Fibroblast of skin of right quadriceps (primary cell): ENCODE data around the gene DLST.

Experiments used
- DNase-seq: peaks from one replicate; pipeline ENCODE4 v3.0.0-alpha.2; 2013

Gene DLST

GRCh38 chr14:74897642-74898041, 15.9 kb downstream of the DLST start:
- no peak for DNase-seq

- DNase-seq, result no peak
These were observed 16.4 kb downstream of the DLST start for GRCh38 chr14:74898083-74898482.

- DNase-seq, result no peak
These were observed 17.0 kb downstream of the DLST start for GRCh38 chr14:74898694-74899093.

GRCh38 chr14:74902941-74903705, 21.4 kb downstream of the DLST start:
- no peak for DNase-seq

- DNase-seq, result no peak
These were observed 23.2 kb downstream of the DLST start for GRCh38 chr14:74904635-74905503.

GRCh38 chr14:74905595-74906142, 24.0 kb downstream of the DLST start:
- DNase-seq, result peak; percentile 50

- DNase-seq, result no peak
These were observed 25.3 kb downstream of the DLST start for GRCh38 chr14:74906925-74907521.

GRCh38 chr14:74907744-74908143, 26.0 kb downstream of the DLST start:
- DNase-seq, result no peak

- DNase-seq, result no peak
These were observed 27.2 kb downstream of the DLST start for GRCh38 chr14:74908861-74909341.

- DNase-seq, result no peak
These were observed 27.8 kb downstream of the DLST start for GRCh38 chr14:74909501-74909900.

GRCh38 chr14:74909911-74910310, 28.2 kb downstream of the DLST start:
- DNase-seq, result no peak

- DNase-seq, result no peak
These were observed 28.8 kb downstream of the DLST start for GRCh38 chr14:74910556-74910955.

- no peak for DNase-seq
These were observed 29.5 kb downstream of the DLST start for GRCh38 chr14:74911221-74911620.

GRCh38 chr14:74911704-74912103, 30.0 kb downstream of the DLST start:
- no peak for DNase-seq

GRCh38 chr14:74912111-74912510, 30.4 kb downstream of the DLST start:
- DNase-seq, result no peak

- no peak for DNase-seq
These were observed 31.1 kb downstream of the DLST start for GRCh38 chr14:74912801-74913200.

GRCh38 chr14:74913393-74913910, 31.7 kb downstream of the DLST start:
- DNase-seq, result no peak

GRCh38 chr14:74913986-74914573, 32.4 kb downstream of the DLST start:
- peak; percentile 68 for DNase-seq

- DNase-seq, result no peak
These were observed 33.7 kb downstream of the DLST start for GRCh38 chr14:74915426-74915825.

- DNase-seq, result no peak
These were observed 34.1 kb downstream of the DLST start for GRCh38 chr14:74915826-74916225.

GRCh38 chr14:74917178-74917543, 35.4 kb downstream of the DLST start:
- no peak for DNase-seq

GRCh38 chr14:74917646-74918081, 35.9 kb downstream of the DLST start:
- no peak for DNase-seq

- DNase-seq, result no peak
These were observed 36.7 kb downstream of the DLST start for GRCh38 chr14:74918380-74918779.
